Activated CD4-positive, alpha-beta T cell treated with anti-CD3 and anti-CD28 coated beads, Interleukin-2, amount 50 U/mL, for 16 hours (primary cell): ENCODE results near the gene ARHGEF19.
"Not testable (repeated sequence)": the region's sequence is repeated elsewhere in the genome, so short reads cannot be mapped to it uniquely, and the experiment has no call there.

ENCODE experiments used
- DNase-seq: peaks from one replicate; pipeline ENCODE4 v3.0.0-alpha.2; 2020

ARHGEF19 gene

GRCh38 chr1:16163608-16164212 is 48.7 kb downstream of the ARHGEF19 start:
- not testable (repeated sequence) for DNase-seq

DNA sequence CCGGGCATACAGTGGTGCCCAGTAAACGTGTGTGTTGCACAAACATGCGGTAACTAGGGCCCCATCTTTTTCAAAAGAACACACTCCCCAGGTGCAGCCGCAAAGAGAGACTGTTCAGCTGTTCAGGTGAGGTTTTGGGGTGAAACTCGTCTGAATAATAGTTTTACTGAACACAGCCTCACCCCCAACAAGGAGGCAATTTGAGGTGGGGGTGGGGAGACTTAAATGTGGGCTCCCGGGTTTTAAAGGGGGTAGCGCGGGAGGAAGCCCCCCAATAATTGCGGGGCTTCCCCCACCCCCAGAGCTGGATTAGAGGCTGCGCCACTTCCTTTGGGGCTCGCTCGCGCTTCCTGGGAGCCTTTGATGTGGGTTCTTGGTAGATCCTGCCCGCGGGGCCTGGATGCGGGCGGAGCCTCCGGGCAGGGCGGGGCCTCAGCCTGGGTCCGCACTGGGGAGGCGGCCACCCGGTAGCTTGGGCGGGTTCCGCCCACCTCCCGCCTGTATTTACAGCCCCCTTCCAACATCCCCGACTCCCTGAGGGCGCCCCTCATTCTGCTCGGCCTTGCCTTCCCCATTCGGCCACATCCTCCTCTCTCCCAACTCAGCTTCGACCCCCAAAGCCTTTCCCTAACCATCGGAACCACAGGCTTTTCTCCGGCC is 50.2 kb downstream of the ARHGEF19 start:
- DNase-seq: peak; percentile 34

- no peak for DNase-seq
Observed at GRCh38 chr1:16161717-16162116, 50.7 kb downstream of the ARHGEF19 start.

GRCh38 chr1:16158993-16159831 is 53.2 kb downstream of the ARHGEF19 start:
- no peak for DNase-seq

GRCh38 chr1:16158025-16158424 is 54.4 kb downstream of the ARHGEF19 start:
- peak; percentile 39 for DNase-seq

DNA sequence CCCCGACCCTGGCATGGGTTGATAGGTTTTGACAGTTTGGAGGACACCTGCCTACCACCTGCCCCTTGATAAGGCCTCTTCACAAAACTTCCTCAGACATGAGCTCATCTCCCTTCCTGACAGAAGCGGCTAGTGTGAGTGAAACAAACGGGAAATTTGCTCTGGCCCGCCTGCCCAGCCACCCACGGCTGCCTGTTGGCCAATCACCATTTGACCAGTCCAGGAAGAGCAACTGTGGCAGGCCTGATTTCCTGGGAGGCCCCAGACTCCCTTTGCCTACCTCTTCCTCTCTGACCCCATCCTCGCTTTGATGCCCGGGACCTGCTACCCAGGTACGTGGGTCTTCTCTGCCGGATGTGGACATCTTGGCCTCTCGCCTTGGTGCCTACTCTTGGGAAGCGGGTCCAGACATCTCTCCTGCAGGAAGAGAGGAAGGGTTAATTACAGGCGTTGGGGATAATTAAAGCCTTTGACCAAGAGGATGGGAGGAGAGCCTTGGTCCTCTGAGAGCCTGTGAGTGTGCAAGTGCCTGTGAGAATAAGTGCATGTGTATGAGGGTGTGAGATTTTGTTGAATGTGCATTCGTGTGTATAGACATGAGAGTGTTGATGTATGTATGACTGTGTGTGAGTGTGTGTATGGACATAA is 55.5 kb downstream of the ARHGEF19 start:
- DNase-seq: no peak

GRCh38 chr1:16155537-16156410 is 56.7 kb downstream of the ARHGEF19 start, which contains the start of gene EPHA2:
Gene EPHA2 (minus strand): TSS chr1:16156069. CDS start chr1:16155932, 137 bp downstream.
- no peak for DNase-seq

- DNase-seq: no peak
Observed at GRCh38 chr1:16153999-16154673, 58.3 kb downstream of the ARHGEF19 start.

DNA sequence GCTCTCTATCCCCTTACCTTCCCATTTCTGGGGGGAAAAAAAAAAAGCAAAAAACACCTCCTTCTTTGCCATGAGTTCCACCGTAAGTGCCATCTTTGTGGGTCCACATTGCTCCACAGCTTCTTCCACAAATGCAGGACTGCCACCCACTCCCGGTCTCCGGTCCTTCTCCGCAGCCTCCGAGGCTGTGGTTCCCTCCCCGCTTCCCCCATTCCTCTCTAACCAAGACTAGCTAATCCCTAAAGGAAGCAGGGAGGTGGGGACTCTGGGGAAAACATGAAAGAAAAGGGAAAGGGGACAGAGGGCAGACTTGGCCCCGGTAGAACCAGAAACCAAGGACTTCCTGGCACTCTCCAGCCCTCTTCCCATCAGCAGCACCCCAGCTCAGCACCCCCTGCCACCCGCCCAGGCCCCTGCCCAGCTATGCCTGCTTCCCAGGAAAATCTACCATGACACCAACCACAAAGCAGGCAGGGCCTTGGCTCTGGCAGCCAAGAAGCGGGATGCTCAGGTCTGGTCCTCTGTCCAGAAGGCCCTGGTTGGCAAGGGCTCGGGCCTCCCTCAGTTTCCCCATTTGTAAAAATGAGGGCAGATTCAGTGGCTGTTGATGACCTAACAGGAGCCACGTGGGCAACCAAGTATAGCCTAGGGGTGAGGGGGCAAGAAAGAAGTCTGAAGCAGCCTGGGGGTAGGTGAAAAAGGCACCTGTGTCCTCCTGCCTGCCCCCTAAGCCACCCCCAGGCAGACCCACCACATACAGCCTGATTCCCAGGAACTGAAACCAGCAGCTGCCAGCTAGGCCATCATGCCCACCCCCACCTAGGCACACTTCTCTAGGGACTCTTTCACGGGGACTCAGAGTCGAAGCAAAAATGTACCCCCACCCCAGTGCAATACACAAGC is 59.1 kb downstream of the ARHGEF19 start:
- no peak for DNase-seq

- no peak for DNase-seq
Observed at GRCh38 chr1:16152481-16153087, 59.9 kb downstream of the ARHGEF19 start.

- no peak for DNase-seq
Observed at GRCh38 chr1:16151995-16152384, 60.5 kb downstream of the ARHGEF19 start.

DNA sequence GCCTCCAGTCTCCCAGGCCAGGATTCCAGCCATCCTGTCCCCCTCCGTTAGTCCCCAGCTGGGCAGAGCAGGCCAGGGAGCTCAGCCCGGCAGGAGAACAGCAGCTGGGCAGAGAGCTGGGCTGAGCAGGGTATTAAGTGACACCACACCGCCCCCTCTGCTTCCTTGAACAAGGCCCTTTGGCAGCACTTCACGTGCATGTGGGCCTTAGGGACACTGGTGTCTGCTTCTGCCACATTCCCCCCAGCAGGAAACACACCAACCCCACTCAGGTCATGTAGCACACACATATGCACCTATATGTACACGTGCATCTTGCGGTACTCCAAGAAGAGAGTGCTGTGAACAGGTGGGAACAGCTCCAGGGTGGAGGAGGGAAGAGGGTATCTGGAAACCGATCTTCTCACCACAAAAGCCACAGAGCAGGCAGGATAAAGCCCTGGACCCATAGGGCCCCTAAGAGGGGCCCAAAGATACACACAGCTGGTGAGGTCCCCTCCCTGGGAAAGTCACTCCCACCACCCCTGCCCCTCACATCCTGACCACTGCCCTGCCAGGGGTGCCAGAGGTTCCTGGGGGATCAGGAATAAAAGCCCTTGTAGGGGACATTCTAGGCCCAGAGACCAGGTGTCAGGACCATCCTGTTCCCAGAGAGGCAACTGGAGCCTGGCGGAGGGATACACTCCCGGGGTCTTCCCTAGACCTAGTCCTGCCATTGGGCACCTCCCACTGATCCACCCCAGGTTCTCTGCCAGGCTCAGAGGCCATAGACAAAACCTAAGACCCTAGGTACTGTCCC is 61.1 kb downstream of the ARHGEF19 start:
- DNase-seq: no peak

DNA sequence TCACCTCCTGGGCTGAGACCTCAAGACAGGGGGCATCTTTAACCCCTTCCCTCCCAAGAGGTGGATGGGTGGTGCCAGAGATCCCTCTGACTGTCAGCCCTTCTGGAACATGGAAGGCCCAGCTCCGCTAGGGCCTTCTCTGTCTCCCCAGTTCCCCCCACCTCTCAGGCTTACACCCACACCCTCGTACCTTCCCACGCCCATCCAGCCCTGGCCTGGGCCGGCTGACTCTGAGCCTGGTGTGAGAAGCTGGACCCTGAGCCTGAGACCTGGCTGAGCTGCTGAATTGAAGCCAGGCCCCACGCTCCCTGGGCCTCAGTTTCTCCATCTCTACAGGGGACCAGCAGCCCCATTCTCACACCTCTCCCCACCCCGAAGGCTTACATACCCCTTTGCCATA is 61.9 kb downstream of the ARHGEF19 start:
- no peak for DNase-seq

- no peak for DNase-seq
Observed at GRCh38 chr1:16149702-16150488, 62.6 kb downstream of the ARHGEF19 start.

GRCh38 chr1:16149146-16149545 is 63.3 kb downstream of the ARHGEF19 start:
- no peak for DNase-seq

- no peak for DNase-seq
Observed at GRCh38 chr1:16148329-16149092, 63.9 kb downstream of the ARHGEF19 start.
